ENCODE measurements around the gene ADAMTS6.

The ADAMTS6 gene

GRCh38 chr5:65530904-65531303 is 49.2 kb upstream of the ADAMTS6 start (continued):
- TF ChIP-seq ZBTB11 (tag by site-specific recombination; conservative IDR thresholded peaks at IDR 0.05; ENCODE audit: low read depth): no peak
- no peak for TF ChIP-seq ZNF37A (tag by site-specific recombination; IDR thresholded peaks at IDR 0.05)
- no peak for TF ChIP-seq ZNF433 (tag by site-specific recombination; IDR thresholded peaks at IDR 0.05; ENCODE audit: low read depth)
- no peak for TF ChIP-seq ZNF571 (tag by site-specific recombination; IDR thresholded peaks at IDR 0.05)
- TF ChIP-seq ZBTB20 (tag by site-specific recombination; IDR thresholded peaks at IDR 0.05): no peak
- TF ChIP-seq GLI2 (tag by site-specific recombination; IDR thresholded peaks at IDR 0.05; ENCODE audit: borderline replicate concordance, low read depth): no peak
- TF ChIP-seq ZSCAN5A (tag by site-specific recombination; IDR thresholded peaks at IDR 0.05): no peak
- TF ChIP-seq ZNF350 (tag by site-specific recombination; IDR thresholded peaks at IDR 0.05): no peak
- no peak for TF ChIP-seq BCL11B (tag by site-specific recombination; IDR thresholded peaks at IDR 0.05; ENCODE audit: low read depth)
- TF ChIP-seq ZNF292 (tag by site-specific recombination; IDR thresholded peaks at IDR 0.05; ENCODE audit: borderline replicate concordance, low read depth): no peak

- Histone ChIP-seq H3K27ac (ENCODE audit: extremely low read depth, low read depth, low read length) (no peak overlapping the region), H3K4me3 (ENCODE audit: low read depth, low read length) (no peak overlapping the region), H3K36me3 (ENCODE audit: control insufficient read depth in 2 of 2, insufficient read depth in 1 of 2, low read length in 2 of 2) (peaks cover 28 to 66% of the 10 kb centered on the region in 2 experiments), H3K4me1 (ENCODE audit: control insufficient read depth, insufficient read depth, low read length) (no peaks in the 10 kb centered on the region), H3K9me3 (ENCODE audit: control insufficient read depth, insufficient read depth, low read depth, low read length) (no peaks in the 10 kb centered on the region)
- ChIA-PET CTCF (interaction anchor here (0.8 kb wide), 1 partner anchor 888 kb away, joined by 3 read pairs; no protein-coding TSS in a partner anchor), POLR2A (no interaction called here)
- TF ChIP-seq ZNF561 (tag by site-specific recombination; IDR thresholded peaks at IDR 0.05; ENCODE audit: borderline replicate concordance) (no peak), ZBTB48 (tag by site-specific recombination; IDR thresholded peaks at IDR 0.05) (no peak), ZNF639 (tag by site-specific recombination; IDR thresholded peaks at IDR 0.05) (no peak), ZNF311 (tag by site-specific recombination; IDR thresholded peaks at IDR 0.05; ENCODE audit: borderline replicate concordance) (no peak), ZNF366 (tag by site-specific recombination; conservative IDR thresholded peaks at IDR 0.05) (no peak), ZNF138 (tag by site-specific recombination; IDR thresholded peaks at IDR 0.05; ENCODE audit: borderline replicate concordance) (no peak), PRDM4 (tag by site-specific recombination; IDR thresholded peaks at IDR 0.05) (no peak), ZNF626 (tag by site-specific recombination; IDR thresholded peaks at IDR 0.05) (no peak), ZBTB7A (tag by site-specific recombination; IDR thresholded peaks at IDR 0.05; ENCODE audit: low read depth) (no peak), SETDB1 (IDR thresholded peaks at IDR 0.05; ENCODE audit: insufficient read length, low read length) (no peak), ZNF341 (tag by site-specific recombination; IDR thresholded peaks at IDR 0.05; ENCODE audit: low read depth) (no peak), GLIS1 (tag by site-specific recombination; IDR thresholded peaks at IDR 0.05) (no peak), PBX3 (CRISPR knock-in tag; IDR thresholded peaks at IDR 0.05) (no peak)
These were observed 44.0 kb upstream of the ADAMTS6 start for GRCh38 chr5:65525726-65526125.

Measured in HEK293 (cell line).